ENCODE measurements around the gene SETDB1. TPM values are rescaled to one million over a fixed set of nuclear protein-coding genes. Genes with fewer than 3 reads are reported as not detected.

SETDB1 gene
- total and polyA plus RNA-seq, 2 of the 13 experiments (the other 11 are each of a cell fraction or from before 2014, with no cell fraction given): 33.1 to 34.6 TPM

- TF ChIP-seq NR2F1 (CRISPR knock-in tag; IDR thresholded peaks at IDR 0.05) (no peak), CEBPZ (IDR thresholded peaks at IDR 0.05; ENCODE audit: low read length) (no peak), ZMYM4 (CRISPR knock-in tag; IDR thresholded peaks at IDR 0.05) (peak; percentile 16; the same call in 1 of the 2 replicates), SP5 (CRISPR knock-in tag; IDR thresholded peaks at IDR 0.05; ENCODE audit: borderline replicate concordance, low read depth) (peak; percentile 82), ZBTB3 (CRISPR knock-in tag; IDR thresholded peaks at IDR 0.05; ENCODE audit: borderline replicate concordance, low read depth) (no peak), DPF2 (CRISPR knock-in tag; IDR thresholded peaks at IDR 0.05; ENCODE audit: borderline replicate concordance, low read depth) (peak; percentile 41; the same call in 1 of the 2 replicates), NFATC3 (CRISPR knock-in tag; IDR thresholded peaks at IDR 0.05) (no peak), SRSF9 (IDR thresholded peaks at IDR 0.05; ENCODE audit: borderline replicate concordance, insufficient read depth, low read depth, low read length, poor library complexity, severe bottlenecking) (no peak), TEAD2 (CRISPR knock-in tag; IDR thresholded peaks at IDR 0.05) (no peak), MTA1 (CRISPR knock-in tag; IDR thresholded peaks at IDR 0.05; ENCODE audit: borderline replicate concordance) (no peak; the same call in 1 of the 2 replicates), MATR3 (CRISPR knock-in tag; IDR thresholded peaks at IDR 0.05) (no peak), ATF7-NPFF (CRISPR knock-in tag; IDR thresholded peaks at IDR 0.05; ENCODE audit: low read depth) (peak; percentile 69), ZNF766 (CRISPR knock-in tag; IDR thresholded peaks at IDR 0.05; ENCODE audit: borderline replicate concordance) (no peak), ZNF569 (CRISPR knock-in tag; IDR thresholded peaks at IDR 0.05; ENCODE audit: borderline replicate concordance) (no peak), ELF3 (CRISPR knock-in tag; IDR thresholded peaks at IDR 0.05) (peak; percentile 29; the same call in 1 of the 2 replicates), WIZ (CRISPR knock-in tag; IDR thresholded peaks at IDR 0.05) (no peak), NONO (IDR thresholded peaks at IDR 0.05) (no peak), NONO (CRISPR knock-in tag; conservative IDR thresholded peaks at IDR 0.05) (peak; percentile 38; the same call in 1 of the 2 replicates), ZNF543 (CRISPR knock-in tag; IDR thresholded peaks at IDR 0.05) (no peak), MZF1 (CRISPR knock-in tag; IDR thresholded peaks at IDR 0.05; ENCODE audit: borderline replicate concordance) (no peak), ZNF383 (CRISPR knock-in tag; IDR thresholded peaks at IDR 0.05; ENCODE audit: borderline replicate concordance) (no peak), TCF7L2 (IDR thresholded peaks at IDR 0.05; ENCODE audit: low read depth, low read length) (no peak), PPARG (CRISPR knock-in tag; conservative IDR thresholded peaks at IDR 0.05) (no peak), ZNF446 (CRISPR knock-in tag; IDR thresholded peaks at IDR 0.05) (no peak), XRCC5 (optimal IDR thresholded peaks at IDR 0.05; ENCODE audit: low read length) (no peak)
- TF ChIP-seq, protein P1, sequence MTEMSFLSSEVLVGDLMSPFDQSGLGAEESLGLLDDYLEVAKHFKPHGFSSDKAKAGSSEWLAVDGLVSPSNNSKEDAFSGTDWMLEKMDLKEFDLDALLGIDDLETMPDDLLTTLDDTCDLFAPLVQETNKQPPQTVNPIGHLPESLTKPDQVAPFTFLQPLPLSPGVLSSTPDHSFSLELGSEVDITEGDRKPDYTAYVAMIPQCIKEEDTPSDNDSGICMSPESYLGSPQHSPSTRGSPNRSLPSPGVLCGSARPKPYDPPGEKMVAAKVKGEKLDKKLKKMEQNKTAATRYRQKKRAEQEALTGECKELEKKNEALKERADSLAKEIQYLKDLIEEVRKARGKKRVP (CRISPR knock-in tag; IDR thresholded peaks at IDR 0.05): peak in 1 of 2 experiments; percentile 81; a peak in 1 of 4 replicates
Observed at GRCh38 chr1:150981177-150981804, 55.1 kb downstream of the SETDB1 start (continued).
